Dendritic cell treated with granulocyte-macrophage colony-stimulating factor and Interleukin-4, amounts not matched to agents 40 ng/mL and 50 ng/mL, for 4 days (primary cell): ENCODE measurements around the gene WDR72.

Experiments used
- H3K27ac Mint-ChIP-seq: one replicate; pipeline ENCODE4 v1.8.0; 2022; ENCODE audit warnings: mild to moderate bottlenecking, mixed read lengths
- H3K27me3 Mint-ChIP-seq: one replicate; pipeline ENCODE4 v1.8.0; 2022; ENCODE audit warnings: mild to moderate bottlenecking, mixed read lengths
- H3K36me3 Mint-ChIP-seq: one replicate; pipeline ENCODE4 v1.8.0; 2022; ENCODE audit warnings: low read depth, mixed read lengths
- H3K4me1 Mint-ChIP-seq: one replicate; pipeline ENCODE4 v1.8.0; 2022; ENCODE audit warnings: low read depth, mixed read lengths
- H3K4me3 Mint-ChIP-seq: one replicate; pipeline ENCODE4 v1.8.0; 2022; ENCODE audit warnings: mild to moderate bottlenecking, moderate library complexity, mixed read lengths
- H3K9me3 Mint-ChIP-seq: one replicate; pipeline ENCODE4 v1.8.0; 2022; ENCODE audit warnings: mixed read lengths
- intact Hi-C: fragments of 100-400 bp; cut with micrococcal nuclease; formaldehyde crosslinking; loops from one replicate; pipeline ENCODE4 v1.15.0; 2022

The WDR72 gene

DNA sequence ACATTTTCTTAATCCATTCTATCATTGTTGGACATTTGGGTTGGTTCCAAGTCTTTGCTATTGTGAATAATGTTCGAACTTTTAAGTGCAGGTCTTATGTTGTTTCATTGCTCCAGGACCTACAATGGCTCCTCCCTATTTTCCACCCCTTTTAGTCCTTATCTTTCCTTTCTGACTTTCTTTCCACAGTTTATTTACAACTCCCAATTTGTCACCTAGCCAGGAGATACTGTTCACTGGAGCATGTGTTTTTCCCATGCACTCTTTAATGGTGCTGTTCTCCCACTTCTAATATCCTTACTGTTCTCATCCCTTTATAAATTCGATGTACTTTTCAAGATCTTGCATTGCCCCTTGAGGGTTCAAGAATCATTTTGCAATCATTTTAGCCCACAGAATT, 290.0 kb downstream of the WDR72 start:
- intact Hi-C loops: no loop called here
- Mint-ChIP-seq H3K36me3 (no peaks in the 10 kb centered on the region), H3K4me3 (no peak overlapping the region), H3K27me3 (no peaks in the 10 kb centered on the region), H3K27ac (no peak overlapping the region), H3K9me3 (peaks cover 10% of the 10 kb centered on the region), H3K4me1 (no peaks in the 10 kb centered on the region)
